ENCODE measurements around the gene ZNF736. TPM values are rescaled to one million over a fixed set of nuclear protein-coding genes. Genes with fewer than 3 reads are reported as not detected.

The ZNF736 gene
- total and polyA plus RNA-seq, 2 of the 4 experiments (the other 2 are of a cell fraction): 1.9 to 8.1 TPM

- no peak overlapping the region for H3K9ac ChIP-seq (ENCODE audit: low read depth, low read length)
- no peak overlapping the region for H2BK15ac ChIP-seq (ENCODE audit: low read depth, low read length)
- H3K56ac ChIP-seq (ENCODE audit: extremely low read depth, insufficient read depth, low read length): no peak overlapping the region
- no peak overlapping the region for H4K91ac ChIP-seq (ENCODE audit: insufficient read depth, low read depth, low read length)
- H3K79me1 ChIP-seq (ENCODE audit: low read depth in 1 of 2, low read length in 2 of 2): peaks cover 3 to 11% of the 10 kb centered on the region in 2 experiments; a peak in 3 of 4 replicates
- ChIA-PET CTCF (no interaction called here), POLR2A (ENCODE audit: unreplicated experiment) (no interaction called here)
- no peak overlapping the region for H3K18ac ChIP-seq (ENCODE audit: low read depth, low read length)
- H2BK120ac ChIP-seq (ENCODE audit: low read depth, low read length): no peak overlapping the region
- H2BK5ac ChIP-seq (ENCODE audit: low read depth, low read length, poor library complexity, severe bottlenecking): no peak overlapping the region
- no peak overlapping the region for H3K14ac ChIP-seq (replicated peaks; ENCODE audit: low read depth, low read length)
- H4K5ac ChIP-seq (ENCODE audit: low read depth, low read length): no peak overlapping the region
- DNase-seq (no peak), ATAC-seq (ENCODE audit: low read depth) (no peak)
- no peak overlapping the region for H2BK20ac ChIP-seq (ENCODE audit: low read depth, low read length)
- H3K4me3 ChIP-seq (ENCODE audit: insufficient read depth, low read depth, low read length): no peak overlapping the region
- H3K4me2 ChIP-seq (ENCODE audit: low read depth, low read length): no peak overlapping the region
- dilution Hi-C loops (cut with HindIII; ENCODE audit: low sequenced_read_pairs, unreplicated experiment) (no loop called here), in situ Hi-C loops (cut with MboI; ENCODE audit: low sequenced_read_pairs) (no loop called here), intact Hi-C loops (cut with micrococcal nuclease) (no loop called here)
- no peak overlapping the region for H2AK5ac ChIP-seq (ENCODE audit: low read depth, low read length)
- no TSS peak for BruUV-seq (replicated peaks)
- no peak overlapping the region for H3K4ac ChIP-seq (ENCODE audit: low read depth, low read length)
- H3K27ac ChIP-seq (ENCODE audit: insufficient read depth, low read length): no peak overlapping the region
- no peaks in the 10 kb centered on the region for H3K9me1 ChIP-seq (ENCODE audit: insufficient read depth, low read length)
- WGBS, 2 experiments (ENCODE audit: extremely low coverage in 2 of 2, insufficient read length in 1 of 2): no CpG with 5 or more reads among the region's 3 CpGs
- H3K27me3 ChIP-seq (ENCODE audit: control insufficient read depth, insufficient read depth, low read length): no peaks in the 10 kb centered on the region
- TF ChIP-seq CTCF (conservative IDR thresholded peaks at IDR 0.05; ENCODE audit: low read depth, low read length) (no peak), ELK1 (IDR thresholded peaks at IDR 0.05; ENCODE audit: borderline replicate concordance, low read depth, low read length) (no peak), NFE2L2 (IDR thresholded peaks at IDR 0.05; ENCODE audit: low read depth, low read length) (no peak), MAFK (IDR thresholded peaks at IDR 0.05; ENCODE audit: low read depth, low read length) (no peak), RAD21 (IDR thresholded peaks at IDR 0.05; ENCODE audit: low read length) (no peak), BHLHE40 (IDR thresholded peaks at IDR 0.05; ENCODE audit: low read depth, low read length) (no peak)
- no peaks in the 10 kb centered on the region for H4K20me1 ChIP-seq (ENCODE audit: insufficient read depth, low read length)
- H3K4me1 ChIP-seq (ENCODE audit: control insufficient read depth, insufficient read depth, low read length): 0 out of 2 replicates have a peak, but pooled peaks cover 3% of the 10 kb centered on the region
- no peak overlapping the region for H2AK9ac ChIP-seq (replicated peaks; ENCODE audit: low read depth, low read length, poor library complexity)
- no peak overlapping the region for H3K23ac ChIP-seq (ENCODE audit: low read depth, low read length)
- no peaks in the 10 kb centered on the region for H3K36me3 ChIP-seq (ENCODE audit: control insufficient read depth, insufficient read depth, low read length)
- no peak overlapping the region for H4K8ac ChIP-seq (ENCODE audit: low read depth in 2 of 2, low read length in 2 of 2)
- no peaks in the 10 kb centered on the region for H3K9me3 ChIP-seq (ENCODE audit: control insufficient read depth, insufficient read depth, low read length)
- H2AFZ ChIP-seq (replicated peaks; ENCODE audit: low read length, poor library complexity): no peak overlapping the region
Measured at GRCh38 chr7:64310426-64310825, 3.3 kb upstream of the ZNF736 start.
